Choroid plexus epithelial cell (primary cell): ENCODE results near the gene INTS1.
"Not testable (repeated sequence)": the region's sequence is repeated elsewhere in the genome, so short reads cannot be mapped to it uniquely, and the experiment has no call there.

Source experiments
- DNase-seq: peaks from one replicate; pipeline ENCODE4 v3.0.0-alpha.2; 2010; ENCODE audit warnings: low read depth
- H3K4me3 ChIP-seq: 2 replicates; pipeline ENCODE4 v1.5.1; 2011; ENCODE audit warnings: low read depth, mild to moderate bottlenecking, control low read depth, low read length, moderate library complexity
- CTCF ChIP-seq: conservative IDR thresholded peaks from 2 replicates; pipeline ENCODE4 v1.5.1; 2011; ENCODE audit warnings: low read depth, mild to moderate bottlenecking, control low read depth, inconsistent platforms, low read length, moderate library complexity

Gene INTS1

GRCh38 chr7:1448958-1449357, 55.2 kb downstream of the INTS1 start:
- DNase-seq, result no peak
- H3K4me3 ChIP-seq, result no peak overlapping the region
- TF ChIP-seq CTCF, result no peak

- no peak for TF ChIP-seq CTCF
- no peak for DNase-seq
- H3K4me3 ChIP-seq, result no peak overlapping the region
Measured at GRCh38 chr7:1447551-1448244, 56.5 kb downstream of the INTS1 start.

- TF ChIP-seq CTCF, result no peak
- no peak overlapping the region for H3K4me3 ChIP-seq
- no peak for DNase-seq
Measured at GRCh38 chr7:1447112-1447511, 57.1 kb downstream of the INTS1 start.

- DNase-seq, result no peak
- no peak for TF ChIP-seq CTCF
- no peak overlapping the region for H3K4me3 ChIP-seq
Measured at GRCh38 chr7:1446620-1447032, 57.6 kb downstream of the INTS1 start.

GRCh38 chr7:1446026-1446425, 58.2 kb downstream of the INTS1 start:
- not testable (repeated sequence) for H3K4me3 ChIP-seq, DNase-seq

GRCh38 chr7:1445341-1445740, 58.8 kb downstream of the INTS1 start:
- DNase-seq, result no peak
- no peak overlapping the region for H3K4me3 ChIP-seq
- no peak for TF ChIP-seq CTCF

GRCh38 chr7:1444925-1445322, 59.3 kb downstream of the INTS1 start:
- no peak for TF ChIP-seq CTCF
- no peak for DNase-seq
- no peak overlapping the region for H3K4me3 ChIP-seq
